ENCODE data around the gene RGR.

Gene RGR

DNA sequence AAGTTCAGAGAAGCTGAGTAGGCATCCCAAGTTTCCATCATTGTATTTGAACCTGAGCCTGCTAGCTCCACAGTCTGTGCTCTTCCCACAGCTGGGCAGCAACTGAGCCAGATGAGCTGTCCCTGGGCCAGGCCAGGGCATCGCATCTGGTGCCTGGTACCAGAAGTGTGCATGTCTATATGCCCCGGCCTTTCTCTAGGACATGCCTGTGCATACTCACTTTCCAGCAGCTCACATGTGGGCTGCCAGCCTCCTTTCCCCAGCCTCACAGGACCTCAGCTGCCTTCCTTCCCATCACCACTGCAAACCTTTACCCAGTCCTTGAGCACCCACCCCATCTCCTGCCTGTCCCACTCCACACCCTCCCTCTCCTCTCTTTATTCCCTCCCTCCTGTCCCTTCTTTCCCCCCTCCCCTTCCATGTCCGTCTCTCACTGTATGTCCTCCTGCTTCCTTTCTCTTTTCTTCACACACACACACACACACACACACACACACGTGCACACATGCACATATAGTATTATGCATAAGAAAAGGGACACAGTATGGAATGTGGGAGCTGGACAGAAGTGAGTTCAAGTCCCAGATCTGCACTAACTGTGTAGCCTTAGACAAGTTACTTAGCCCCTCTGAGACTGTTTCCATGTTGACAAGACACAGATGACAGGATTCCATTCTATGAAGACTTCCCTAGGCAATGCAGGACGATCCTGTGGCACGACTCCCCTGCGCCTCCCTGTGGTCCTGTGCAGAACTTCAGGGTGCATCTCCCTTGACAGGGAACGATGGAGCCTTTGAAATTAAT lies 39.6 kb upstream of the RGR start:
- Histone ChIP-seq H3K4me1 (ENCODE audit: control insufficient read depth, insufficient read depth, low read length) (no peaks in the 10 kb centered on the region), H3K9ac (ENCODE audit: low read length) (no peak overlapping the region), H3K4me3 (ENCODE audit: low read length) (no peak overlapping the region), H3K9me3 (ENCODE audit: control insufficient read depth, low read length) (no peaks in the 10 kb centered on the region), H3K36me3 (ENCODE audit: control insufficient read depth, insufficient read depth, low read length) (no peaks in the 10 kb centered on the region), H3K27me3 (ENCODE audit: control insufficient read depth, insufficient read depth, low read length) (no peaks in the 10 kb centered on the region)

DNA sequence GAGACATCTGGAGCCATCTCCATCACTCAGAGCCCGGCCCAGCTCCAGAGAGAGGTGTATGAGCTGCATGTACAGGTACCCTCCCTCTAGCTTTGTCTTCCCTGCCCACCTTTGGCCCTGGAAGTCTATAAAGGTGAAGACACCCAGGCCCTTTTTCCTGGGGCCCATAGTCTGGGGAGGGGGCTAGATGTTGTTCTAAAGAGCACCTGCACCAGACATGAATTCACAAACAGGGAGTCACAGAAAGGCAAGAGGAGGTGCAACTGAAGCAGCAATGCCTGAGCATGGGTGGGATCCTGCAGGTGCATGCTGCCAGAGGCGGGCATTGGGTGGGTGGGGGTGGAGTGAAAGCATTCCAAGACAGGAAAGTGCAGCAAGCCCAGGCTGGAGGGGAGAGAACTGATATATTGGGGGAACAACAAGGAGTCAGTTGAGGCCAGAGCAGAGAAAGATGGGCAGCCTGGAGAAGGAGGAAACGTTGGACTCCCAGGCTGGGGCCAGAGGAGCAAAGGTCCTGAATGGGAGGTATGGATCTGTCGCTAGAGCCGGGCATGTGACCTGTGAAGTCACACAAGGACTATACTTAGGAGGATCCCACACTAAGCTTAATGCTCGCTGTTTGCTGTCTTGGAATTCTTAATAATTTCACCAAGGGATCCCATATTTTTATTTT lies 38.9 kb upstream of the RGR start:
- H3K36me3 ChIP-seq (ENCODE audit: control insufficient read depth, insufficient read depth, low read length): no peaks in the 10 kb centered on the region
- H3K4me3 ChIP-seq (ENCODE audit: low read length): no peak overlapping the region
- no peaks in the 10 kb centered on the region for H3K9me3 ChIP-seq (ENCODE audit: control insufficient read depth, low read length)
- no peaks in the 10 kb centered on the region for H3K27me3 ChIP-seq (ENCODE audit: control insufficient read depth, insufficient read depth, low read length)
- H3K4me1 ChIP-seq (ENCODE audit: control insufficient read depth, insufficient read depth, low read length): no peaks in the 10 kb centered on the region
- H3K9ac ChIP-seq (ENCODE audit: low read length): no peak overlapping the region

DNA sequence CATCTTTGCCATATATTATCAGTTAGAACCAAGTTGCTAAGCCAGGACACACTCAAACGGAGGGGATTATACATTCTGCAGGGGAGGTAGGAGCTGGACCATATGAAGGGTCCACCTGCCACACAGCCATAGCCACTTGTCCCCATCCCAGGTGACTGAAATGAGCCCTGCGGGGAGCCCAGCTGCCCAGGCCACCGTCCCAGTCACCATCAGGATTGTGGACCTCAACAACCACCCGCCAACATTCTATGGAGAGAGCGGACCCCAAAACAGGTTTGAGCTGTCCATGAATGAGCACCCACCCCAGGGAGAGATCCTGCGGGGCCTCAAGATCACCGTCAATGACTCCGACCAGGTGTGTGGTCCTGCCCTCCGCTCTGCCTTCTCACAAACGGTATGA lies 36.8 kb upstream of the RGR start:
- no peaks in the 10 kb centered on the region for H3K9me3 ChIP-seq (ENCODE audit: control insufficient read depth, low read length)
- no peaks in the 10 kb centered on the region for H3K4me1 ChIP-seq (ENCODE audit: control insufficient read depth, insufficient read depth, low read length)
- H3K36me3 ChIP-seq (ENCODE audit: control insufficient read depth, insufficient read depth, low read length): no peaks in the 10 kb centered on the region
- no peak overlapping the region for H3K9ac ChIP-seq (ENCODE audit: low read length)
- H3K27me3 ChIP-seq (ENCODE audit: control insufficient read depth, insufficient read depth, low read length): no peaks in the 10 kb centered on the region
- no peak overlapping the region for H3K4me3 ChIP-seq (ENCODE audit: low read length)

DNA sequence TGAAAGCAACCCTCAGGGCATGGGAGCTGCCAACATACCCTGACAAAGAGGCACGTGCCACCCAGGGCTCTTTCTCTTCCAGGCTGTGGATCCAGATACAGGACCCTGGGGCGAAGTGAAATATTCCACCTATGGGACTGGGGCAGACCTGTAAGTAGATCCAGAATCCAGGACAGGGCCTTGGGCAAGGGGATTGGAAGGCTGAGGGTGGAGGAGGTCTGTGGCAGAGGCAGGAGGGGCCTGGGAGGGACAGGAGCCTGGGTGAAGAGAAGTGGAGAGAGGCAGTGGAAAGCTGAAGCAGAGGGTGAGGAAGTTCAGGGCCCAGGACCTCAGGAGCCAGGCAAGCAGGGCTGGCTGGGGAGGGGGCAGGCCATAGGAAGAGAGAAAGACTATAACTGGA lies 33.3 kb upstream of the RGR start:
- Histone ChIP-seq H3K9ac (ENCODE audit: low read length) (no peak overlapping the region), H3K27me3 (ENCODE audit: control insufficient read depth, insufficient read depth, low read length) (peaks cover 3% of the 10 kb centered on the region), H3K36me3 (ENCODE audit: control insufficient read depth, insufficient read depth, low read length) (no peaks in the 10 kb centered on the region), H3K9me3 (ENCODE audit: control insufficient read depth, low read length) (no peaks in the 10 kb centered on the region), H3K4me3 (ENCODE audit: low read length) (no peak overlapping the region), H3K4me1 (ENCODE audit: control insufficient read depth, insufficient read depth, low read length) (no peaks in the 10 kb centered on the region)

DNA sequence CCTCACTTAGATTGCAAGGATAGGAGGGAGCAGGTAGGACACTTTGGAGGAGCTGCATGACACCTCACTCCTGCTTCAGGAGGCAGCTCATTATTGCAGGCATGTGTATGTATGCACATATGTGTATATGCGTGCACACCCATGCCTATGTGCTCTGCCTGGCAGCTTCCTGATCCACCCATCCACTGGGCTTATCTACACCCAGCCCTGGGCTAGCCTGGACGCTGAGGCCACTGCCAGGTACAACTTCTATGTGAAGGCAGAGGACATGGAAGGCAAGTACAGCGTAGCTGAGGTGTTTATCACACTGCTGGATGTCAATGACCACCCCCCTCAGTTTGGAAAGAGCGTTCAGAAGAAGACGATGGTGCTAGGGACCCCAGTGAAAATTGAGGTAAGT lies 32.8 kb upstream of the RGR start:
- Histone ChIP-seq H3K4me1 (ENCODE audit: control insufficient read depth, insufficient read depth, low read length) (no peaks in the 10 kb centered on the region), H3K9ac (ENCODE audit: low read length) (no peak overlapping the region), H3K9me3 (ENCODE audit: control insufficient read depth, low read length) (no peaks in the 10 kb centered on the region), H3K36me3 (ENCODE audit: control insufficient read depth, insufficient read depth, low read length) (no peaks in the 10 kb centered on the region), H3K27me3 (ENCODE audit: control insufficient read depth, insufficient read depth, low read length) (peaks cover 3% of the 10 kb centered on the region), H3K4me3 (ENCODE audit: low read length) (no peak overlapping the region)

DNA sequence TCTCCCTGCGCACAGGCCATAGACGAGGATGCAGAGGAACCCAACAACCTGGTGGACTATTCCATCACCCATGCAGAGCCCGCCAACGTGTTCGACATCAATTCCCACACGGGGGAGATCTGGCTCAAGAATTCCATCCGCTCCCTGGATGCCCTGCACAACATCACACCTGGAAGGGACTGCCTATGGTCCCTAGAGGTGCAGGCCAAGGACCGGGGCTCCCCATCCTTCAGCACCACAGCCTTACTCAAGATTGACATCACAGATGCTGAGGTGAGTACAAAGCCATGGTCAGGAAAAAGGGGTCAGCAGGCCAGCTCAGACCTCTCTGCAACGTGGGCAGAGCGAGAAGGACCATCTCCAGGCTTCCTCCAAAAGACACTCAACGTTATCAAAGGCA lies 31.8 kb upstream of the RGR start:
- Histone ChIP-seq H3K27me3 (ENCODE audit: control insufficient read depth, insufficient read depth, low read length) (peaks cover 3% of the 10 kb centered on the region), H3K9me3 (ENCODE audit: control insufficient read depth, low read length) (no peaks in the 10 kb centered on the region), H3K4me1 (ENCODE audit: control insufficient read depth, insufficient read depth, low read length) (no peaks in the 10 kb centered on the region), H3K36me3 (ENCODE audit: control insufficient read depth, insufficient read depth, low read length) (no peaks in the 10 kb centered on the region), H3K9ac (ENCODE audit: low read length) (no peak overlapping the region), H3K4me3 (ENCODE audit: low read length) (no peak overlapping the region)

DNA sequence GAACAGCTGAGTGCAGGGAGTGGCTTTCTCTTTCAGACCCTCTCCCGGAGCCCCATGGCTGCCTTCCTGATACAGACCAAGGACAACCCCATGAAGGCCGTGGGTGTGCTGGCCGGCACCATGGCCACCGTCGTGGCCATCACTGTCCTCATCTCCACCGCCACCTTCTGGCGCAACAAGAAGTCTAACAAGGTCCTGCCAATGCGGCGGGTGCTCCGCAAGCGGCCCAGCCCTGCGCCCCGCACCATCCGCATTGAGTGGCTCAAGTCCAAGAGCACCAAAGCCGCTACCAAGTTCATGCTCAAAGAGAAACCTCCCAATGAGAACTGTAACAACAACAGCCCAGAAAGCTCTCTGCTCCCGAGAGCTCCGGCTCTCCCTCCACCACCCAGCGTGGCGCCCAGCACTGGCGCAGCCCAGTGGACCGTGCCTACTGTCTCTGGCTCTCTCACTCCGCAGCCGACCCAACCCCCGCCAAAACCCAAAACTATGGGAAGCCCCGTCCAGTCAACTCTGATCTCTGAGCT lies 30.7 kb upstream of the RGR start:
- no peak overlapping the region for H3K9ac ChIP-seq (ENCODE audit: low read length)
- no peaks in the 10 kb centered on the region for H3K4me1 ChIP-seq (ENCODE audit: control insufficient read depth, insufficient read depth, low read length)
- H3K36me3 ChIP-seq (ENCODE audit: control insufficient read depth, insufficient read depth, low read length): no peaks in the 10 kb centered on the region
- H3K27me3 ChIP-seq (ENCODE audit: control insufficient read depth, insufficient read depth, low read length): peaks cover 3% of the 10 kb centered on the region
- no peaks in the 10 kb centered on the region for H3K9me3 ChIP-seq (ENCODE audit: control insufficient read depth, low read length)
- H3K4me3 ChIP-seq (ENCODE audit: low read length): no peak overlapping the region

DNA sequence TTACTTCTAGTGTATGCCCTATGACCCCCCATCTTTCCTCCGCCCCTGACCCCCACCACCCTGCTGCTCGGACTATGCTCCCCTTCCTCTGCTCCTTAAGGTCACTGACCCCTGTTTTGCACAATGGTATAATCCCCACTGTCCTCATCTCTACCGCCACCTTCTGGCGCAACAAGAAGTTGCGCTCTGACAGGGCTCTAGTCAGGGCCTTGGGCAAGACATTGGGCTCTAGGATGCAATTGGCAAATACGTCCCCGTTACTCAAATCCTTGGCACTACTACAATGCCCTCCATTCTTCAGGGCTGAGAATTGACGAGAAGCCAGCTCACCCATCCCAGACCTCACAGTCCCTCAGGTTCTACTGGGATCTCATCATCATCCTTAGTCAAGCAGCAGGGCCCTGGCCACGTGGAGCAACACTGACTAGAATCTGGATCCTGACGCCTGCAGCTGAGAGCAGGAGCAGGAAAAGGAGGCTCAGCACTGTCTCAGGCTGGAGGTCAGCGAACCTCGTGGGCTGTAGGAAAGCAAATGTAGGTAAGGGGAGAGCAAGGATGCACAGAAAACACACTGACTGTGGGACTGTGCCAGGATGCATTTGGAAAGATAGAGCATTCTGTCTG lies 30.1 kb upstream of the RGR start:
- Histone ChIP-seq H3K36me3 (ENCODE audit: control insufficient read depth, insufficient read depth, low read length) (no peaks in the 10 kb centered on the region), H3K4me3 (ENCODE audit: low read length) (no peak overlapping the region)

DNA sequence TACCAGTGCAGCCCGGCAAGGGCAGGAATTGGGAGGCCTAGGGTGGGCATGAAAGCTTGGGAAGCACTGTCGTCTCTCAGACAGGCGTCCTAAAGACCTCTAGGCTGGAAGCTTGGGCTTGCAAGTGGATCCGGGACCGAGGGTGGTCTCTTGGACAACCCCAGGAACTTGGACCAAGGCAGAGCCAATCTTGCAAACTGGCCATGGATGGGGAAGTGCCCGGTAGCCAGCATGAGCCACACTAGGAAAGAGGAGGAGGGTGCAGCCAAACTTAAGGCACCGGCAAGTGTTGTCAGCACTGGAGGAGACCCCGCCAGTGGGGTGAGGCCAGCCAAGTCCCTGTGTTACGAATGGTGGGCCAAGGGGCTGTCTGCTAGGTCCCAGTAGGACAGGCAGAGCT lies 28.0 kb upstream of the RGR start:
- H3K9ac ChIP-seq (ENCODE audit: low read length): no peak overlapping the region
- no peaks in the 10 kb centered on the region for H3K36me3 ChIP-seq (ENCODE audit: control insufficient read depth, insufficient read depth, low read length)
- peaks cover 3% of the 10 kb centered on the region for H3K27me3 ChIP-seq (ENCODE audit: control insufficient read depth, insufficient read depth, low read length)
- no peaks in the 10 kb centered on the region for H3K4me1 ChIP-seq (ENCODE audit: control insufficient read depth, insufficient read depth, low read length)
- no peaks in the 10 kb centered on the region for H3K9me3 ChIP-seq (ENCODE audit: control insufficient read depth, low read length)
- H3K4me3 ChIP-seq (ENCODE audit: low read length): no peak overlapping the region

More for the DNA sequence above, 30.1 kb upstream of the RGR start:
- Histone ChIP-seq H3K9ac (ENCODE audit: low read length) (no peak overlapping the region), H3K9me3 (ENCODE audit: control insufficient read depth, low read length) (no peaks in the 10 kb centered on the region), H3K27me3 (ENCODE audit: control insufficient read depth, insufficient read depth, low read length) (peaks cover 3% of the 10 kb centered on the region), H3K4me1 (ENCODE audit: control insufficient read depth, insufficient read depth, low read length) (no peaks in the 10 kb centered on the region)

DNA sequence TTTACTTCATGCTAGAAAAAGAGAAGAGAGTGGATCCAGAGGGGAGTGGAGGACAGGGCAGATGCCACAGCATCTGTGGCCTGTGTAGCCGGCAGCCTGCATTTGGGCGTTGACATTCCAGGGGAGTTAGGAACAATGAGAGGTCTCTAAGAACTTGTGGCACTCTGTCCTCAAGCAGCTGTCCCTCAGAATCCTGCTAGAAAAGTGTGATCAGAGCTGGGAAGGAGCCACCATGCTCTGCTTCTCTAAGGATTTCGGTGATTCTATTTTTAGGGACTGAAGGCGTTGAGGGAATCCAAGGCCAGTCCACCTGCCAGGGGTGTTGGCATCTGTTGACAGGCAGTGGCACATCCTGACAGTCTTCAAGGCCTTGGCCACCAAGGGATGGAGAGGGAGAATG lies 27.1 kb upstream of the RGR start:
- Histone ChIP-seq H3K27me3 (ENCODE audit: control insufficient read depth, insufficient read depth, low read length) (peaks cover 3% of the 10 kb centered on the region), H3K4me3 (ENCODE audit: low read length) (no peak overlapping the region), H3K9me3 (ENCODE audit: control insufficient read depth, low read length) (no peaks in the 10 kb centered on the region)

DNA sequence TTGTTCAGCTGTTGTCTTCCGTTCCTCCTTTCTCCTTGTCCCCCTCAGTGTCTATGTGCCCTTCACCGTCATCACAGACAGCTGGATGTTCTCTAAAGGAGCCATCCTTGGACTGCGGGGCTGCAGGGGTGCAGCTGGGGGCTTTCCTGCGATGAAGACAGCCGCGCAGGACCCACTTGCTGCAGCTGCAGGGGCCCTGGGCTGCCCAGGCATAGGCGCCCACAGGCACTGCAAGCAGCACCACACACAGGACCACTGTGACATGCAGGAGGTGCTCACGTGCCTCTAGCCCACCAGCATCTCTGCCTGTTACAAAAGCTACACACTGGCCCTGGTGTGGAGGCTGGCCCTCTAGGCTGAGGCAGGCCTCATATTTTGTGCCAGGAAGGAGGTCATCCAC lies 22.9 kb upstream of the RGR start:
- no peak overlapping the region for H3K9ac ChIP-seq (ENCODE audit: low read length)

More for the DNA sequence above, 27.1 kb upstream of the RGR start:
- no peak overlapping the region for H3K9ac ChIP-seq (ENCODE audit: low read length)
- no peaks in the 10 kb centered on the region for H3K36me3 ChIP-seq (ENCODE audit: control insufficient read depth, insufficient read depth, low read length)
- no peaks in the 10 kb centered on the region for H3K4me1 ChIP-seq (ENCODE audit: control insufficient read depth, insufficient read depth, low read length)

DNA sequence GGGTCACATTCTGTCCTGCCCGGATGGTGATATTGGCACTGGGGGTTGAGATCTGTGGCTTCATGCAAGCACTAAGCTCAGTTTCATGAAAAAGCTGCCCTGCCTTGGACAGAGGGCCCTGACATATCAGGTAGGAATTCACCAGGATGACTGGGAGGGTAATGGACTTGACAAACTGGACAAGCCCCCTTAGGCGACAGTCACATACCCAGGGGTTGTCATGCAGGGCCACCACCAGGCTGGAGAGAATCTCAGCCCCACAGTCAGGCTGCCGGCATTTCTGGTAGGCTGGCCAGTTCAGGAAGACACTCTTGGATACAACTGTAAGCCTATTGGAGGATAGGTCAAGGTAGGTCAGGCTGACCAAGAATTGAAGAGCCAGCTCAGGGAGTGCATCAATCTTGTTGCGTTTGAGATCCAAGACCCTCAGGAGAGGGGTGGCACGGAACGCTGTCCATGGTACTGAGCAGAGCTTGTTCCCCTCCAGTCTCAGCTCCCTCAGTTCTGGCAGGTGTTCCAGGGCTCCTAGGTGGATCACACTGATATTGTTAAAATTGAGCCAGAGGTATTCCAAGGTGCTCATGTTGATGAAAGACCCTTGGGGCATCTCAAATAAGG lies 20.3 kb upstream of the RGR start:
- Histone ChIP-seq H3K27me3 (ENCODE audit: control insufficient read depth, insufficient read depth, low read length) (no peaks in the 10 kb centered on the region), H3K36me3 (ENCODE audit: control insufficient read depth, insufficient read depth, low read length) (no peaks in the 10 kb centered on the region), H3K9me3 (ENCODE audit: control insufficient read depth, low read length) (no peaks in the 10 kb centered on the region), H3K4me3 (ENCODE audit: low read length) (no peak overlapping the region), H3K4me1 (ENCODE audit: control insufficient read depth, insufficient read depth, low read length) (no peaks in the 10 kb centered on the region), H3K9ac (ENCODE audit: low read length) (no peak overlapping the region)

More for the DNA sequence above, 22.9 kb upstream of the RGR start:
- Histone ChIP-seq H3K9me3 (ENCODE audit: control insufficient read depth, low read length) (no peaks in the 10 kb centered on the region), H3K4me1 (ENCODE audit: control insufficient read depth, insufficient read depth, low read length) (no peaks in the 10 kb centered on the region), H3K27me3 (ENCODE audit: control insufficient read depth, insufficient read depth, low read length) (no peaks in the 10 kb centered on the region), H3K4me3 (ENCODE audit: low read length) (no peak overlapping the region), H3K36me3 (ENCODE audit: control insufficient read depth, insufficient read depth, low read length) (no peaks in the 10 kb centered on the region)

All from mucosa of stomach (tissue), 1 donor.